IPS DF 4.7 (cell line): ENCODE results near the gene MT3.
"Not testable (repeated sequence)": the region's sequence is repeated elsewhere in the genome, so short reads cannot be mapped to it uniquely, and the experiment has no call there.

Experiments used
- DNase-seq: peaks from one replicate; pipeline ENCODE4 v3.0.0-alpha.2; 2013; ENCODE audit warnings: low spot score; ENCODE audit errors: extremely low read depth

Gene MT3

GRCh38 chr16:56580391-56581048, 8.8 kb upstream of the MT3 start:
- no peak for DNase-seq

GRCh38 chr16:56582911-56583310, 6.4 kb upstream of the MT3 start:
- not testable (repeated sequence) for DNase-seq

- no peak for DNase-seq
These were observed 5.8 kb upstream of the MT3 start for GRCh38 chr16:56583351-56584168.

GRCh38 chr16:56584276-56584675, 5.1 kb upstream of the MT3 start:
- no peak for DNase-seq

- no peak for DNase-seq
These were observed 567 bp upstream of the MT3 start for GRCh38 chr16:56588781-56589140.

- DNase-seq, result no peak
These were observed 2.2 kb downstream of the MT3 start for GRCh38 chr16:56591377-56592060.

- no peak for DNase-seq
These were observed 4.4 kb downstream of the MT3 start for GRCh38 chr16:56593573-56594291.

- no peak for DNase-seq
These were observed 4.9 kb downstream of the MT3 start for GRCh38 chr16:56594292-56594619.

- DNase-seq, result no peak
These were observed 11.2 kb downstream of the MT3 start for GRCh38 chr16:56600398-56600999.

- no peak for DNase-seq
These were observed 12.0 kb downstream of the MT3 start for GRCh38 chr16:56601325-56601724.

- no peak for DNase-seq
These were observed 14.3 kb downstream of the MT3 start for GRCh38 chr16:56603589-56603988.

- no peak for DNase-seq
These were observed 15.6 kb downstream of the MT3 start for GRCh38 chr16:56604966-56605365.

GRCh38 chr16:56605475-56605874, 16.1 kb downstream of the MT3 start:
- DNase-seq, result no peak

GRCh38 chr16:56606071-56606475, 16.7 kb downstream of the MT3 start:
- DNase-seq, result no peak

- DNase-seq, result no peak
These were observed 17.3 kb downstream of the MT3 start for GRCh38 chr16:56606476-56607108.

- no peak for DNase-seq
These were observed 17.8 kb downstream of the MT3 start for GRCh38 chr16:56607109-56607618.

GRCh38 chr16:56607675-56608042, 18.3 kb downstream of the MT3 start:
- no peak for DNase-seq

- DNase-seq, result no peak
These were observed 18.9 kb downstream of the MT3 start, which contains the start of gene MT2A for GRCh38 chr16:56608043-56608875. Gene MT2A, plus strand, starts transcription at chr16:56608584. Its CDS starts 72 bp downstream, at chr16:56608656.

- DNase-seq, result no peak
These were observed 19.6 kb downstream of the MT3 start for GRCh38 chr16:56608876-56609462.
